Vagina (tissue), 2 donors: ENCODE results near the gene ACP4.

Experiments
- POLR2A ChIP-seq, 2 donors: fragments of 450-650 bp; IDR thresholded peaks; one replicate each; pipeline ENCODE4 v1.6.1; 2017; ENCODE audit warnings: antibody characterized with exemption in 2 of 2, mild to moderate bottlenecking in 2 of 2, moderate library complexity in 2 of 2
- POLR2AphosphoS5 ChIP-seq, 2 donors: sonication (generic); formaldehyde crosslinking; IDR thresholded peaks; one replicate each; pipeline ENCODE4 v1.9.0; 2017; ENCODE audit warnings: antibody characterized with exemption in 2 of 2, mild to moderate bottlenecking in 2 of 2, low read depth in 1 of 2; ENCODE audit not compliant: insufficient read depth in 1 of 2
- TF ChIP-seq, protein P1 (sequence below), 3 experiments: fragments of 450-650 bp in 2 of 3; fragments of 200-600 bp in 1 of 3; sonication (generic) in 1 of 3; IDR thresholded peaks; one replicate each; pipeline ENCODE4 v1.5.1; 2017 to 2019; ENCODE audit warnings: antibody characterized with exemption in 3 of 3, mild to moderate bottlenecking in 2 of 3, moderate library complexity in 2 of 3

DNA sequence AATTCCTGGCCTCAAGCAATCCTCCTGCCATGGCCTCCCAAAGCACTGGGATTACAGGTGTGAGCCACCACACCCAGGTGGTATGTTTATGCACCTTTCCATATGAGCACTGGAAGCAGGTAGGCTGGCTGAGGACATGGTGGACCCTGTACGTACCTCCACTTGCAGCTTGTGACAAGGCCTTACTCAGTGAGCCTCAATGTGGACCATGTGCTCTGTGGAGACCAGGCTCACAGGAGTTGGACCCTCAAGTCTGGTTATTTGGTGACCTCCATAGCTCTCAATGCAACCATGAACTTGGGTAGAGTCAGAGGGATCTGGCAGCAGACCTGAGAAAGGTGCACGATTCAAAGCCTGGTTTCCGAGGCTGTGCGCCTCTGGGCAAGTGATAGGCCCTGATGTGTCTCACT lies 5.5 kb downstream of the ACP4 start:
- TF ChIP-seq POLR2A (IDR thresholded peaks at IDR 0.05) = no peak
- TF ChIP-seq, protein P1, sequence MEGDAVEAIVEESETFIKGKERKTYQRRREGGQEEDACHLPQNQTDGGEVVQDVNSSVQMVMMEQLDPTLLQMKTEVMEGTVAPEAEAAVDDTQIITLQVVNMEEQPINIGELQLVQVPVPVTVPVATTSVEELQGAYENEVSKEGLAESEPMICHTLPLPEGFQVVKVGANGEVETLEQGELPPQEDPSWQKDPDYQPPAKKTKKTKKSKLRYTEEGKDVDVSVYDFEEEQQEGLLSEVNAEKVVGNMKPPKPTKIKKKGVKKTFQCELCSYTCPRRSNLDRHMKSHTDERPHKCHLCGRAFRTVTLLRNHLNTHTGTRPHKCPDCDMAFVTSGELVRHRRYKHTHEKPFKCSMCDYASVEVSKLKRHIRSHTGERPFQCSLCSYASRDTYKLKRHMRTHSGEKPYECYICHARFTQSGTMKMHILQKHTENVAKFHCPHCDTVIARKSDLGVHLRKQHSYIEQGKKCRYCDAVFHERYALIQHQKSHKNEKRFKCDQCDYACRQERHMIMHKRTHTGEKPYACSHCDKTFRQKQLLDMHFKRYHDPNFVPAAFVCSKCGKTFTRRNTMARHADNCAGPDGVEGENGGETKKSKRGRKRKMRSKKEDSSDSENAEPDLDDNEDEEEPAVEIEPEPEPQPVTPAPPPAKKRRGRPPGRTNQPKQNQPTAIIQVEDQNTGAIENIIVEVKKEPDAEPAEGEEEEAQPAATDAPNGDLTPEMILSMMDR (IDR thresholded peaks at IDR 0.05) = no peak
- no peak for TF ChIP-seq POLR2AphosphoS5 (IDR thresholded peaks at IDR 0.05; ENCODE audit: insufficient read depth in 1 of 2, low read depth in 1 of 2)
